ENCODE data around the gene ARMS2.
A peak's percentile ranks its signal among the peaks of the same experiment; 100 is the strongest.

ARMS2 gene

GRCh38 chr10:122454603-122455080, at the start of gene ARMS2:
TSS of gene ARMS2 (plus strand) at chr10:122454653. CDS start at chr10:122454728, 75 bp downstream.
- no peak for DNase-seq

- DNase-seq, result peak in 1 of 2 donors; percentile 44
Observed at GRCh38 chr10:122407375-122408125, 46.9 kb upstream of the ARMS2 start.

- no peak for DNase-seq
Observed at GRCh38 chr10:122413327-122413726, 41.1 kb upstream of the ARMS2 start.

- no peak for DNase-seq
Observed at GRCh38 chr10:122417667-122418066, 36.8 kb upstream of the ARMS2 start.

GRCh38 chr10:122419016-122419415, 35.4 kb upstream of the ARMS2 start:
- DNase-seq, result no peak

- no peak for DNase-seq
Observed at GRCh38 chr10:122419876-122420623, 34.4 kb upstream of the ARMS2 start.

- no peak for DNase-seq
Observed at GRCh38 chr10:122420624-122421007, 33.8 kb upstream of the ARMS2 start.

GRCh38 chr10:122421054-122421625, 33.3 kb upstream of the ARMS2 start:
- DNase-seq, result peak; percentile 26 to 34

- no peak for DNase-seq
Observed at GRCh38 chr10:122421742-122422141, 32.7 kb upstream of the ARMS2 start.

GRCh38 chr10:122422266-122422989, 32.0 kb upstream of the ARMS2 start:
- DNase-seq, result peak; percentile 28 to 59

GRCh38 chr10:122424059-122424458, 30.4 kb upstream of the ARMS2 start:
- DNase-seq, result no peak

- DNase-seq, result no peak
Observed at GRCh38 chr10:122426829-122427228, 27.6 kb upstream of the ARMS2 start.

- DNase-seq, result no peak
Observed at GRCh38 chr10:122427280-122427679, 27.2 kb upstream of the ARMS2 start.

GRCh38 chr10:122435212-122435827, 19.1 kb upstream of the ARMS2 start:
- DNase-seq, result peak in 1 of 2 donors; percentile 77

GRCh38 chr10:122441961-122442360, 12.5 kb upstream of the ARMS2 start:
- no peak for DNase-seq

GRCh38 chr10:122445469-122445868, 9.0 kb upstream of the ARMS2 start:
- no peak for DNase-seq

- DNase-seq, result no peak
Observed at GRCh38 chr10:122445904-122446303, 8.5 kb upstream of the ARMS2 start.

- no peak for DNase-seq
Observed at GRCh38 chr10:122446668-122447423, 7.6 kb upstream of the ARMS2 start.

GRCh38 chr10:122448600-122448999, 5.9 kb upstream of the ARMS2 start:
- DNase-seq, result no peak

GRCh38 chr10:122449153-122449552, 5.3 kb upstream of the ARMS2 start:
- DNase-seq, result no peak

- no peak for DNase-seq
Observed at GRCh38 chr10:122450353-122450990, 4.0 kb upstream of the ARMS2 start.
